Suppressor macrophage (primary cell): Measurements from ENCODE around the gene HOXA10.

ENCODE experiments used
- DNase-seq, 4 experiments: peaks; one replicate each; pipeline ENCODE4 v3.0.0-alpha.2; 2020 to 2022

The HOXA10 gene

GRCh38 chr7:27165996-27166530, 8.1 kb downstream of the HOXA10 start:
- peak in 1 of 4 experiments; percentile 32 for DNase-seq

DNA sequence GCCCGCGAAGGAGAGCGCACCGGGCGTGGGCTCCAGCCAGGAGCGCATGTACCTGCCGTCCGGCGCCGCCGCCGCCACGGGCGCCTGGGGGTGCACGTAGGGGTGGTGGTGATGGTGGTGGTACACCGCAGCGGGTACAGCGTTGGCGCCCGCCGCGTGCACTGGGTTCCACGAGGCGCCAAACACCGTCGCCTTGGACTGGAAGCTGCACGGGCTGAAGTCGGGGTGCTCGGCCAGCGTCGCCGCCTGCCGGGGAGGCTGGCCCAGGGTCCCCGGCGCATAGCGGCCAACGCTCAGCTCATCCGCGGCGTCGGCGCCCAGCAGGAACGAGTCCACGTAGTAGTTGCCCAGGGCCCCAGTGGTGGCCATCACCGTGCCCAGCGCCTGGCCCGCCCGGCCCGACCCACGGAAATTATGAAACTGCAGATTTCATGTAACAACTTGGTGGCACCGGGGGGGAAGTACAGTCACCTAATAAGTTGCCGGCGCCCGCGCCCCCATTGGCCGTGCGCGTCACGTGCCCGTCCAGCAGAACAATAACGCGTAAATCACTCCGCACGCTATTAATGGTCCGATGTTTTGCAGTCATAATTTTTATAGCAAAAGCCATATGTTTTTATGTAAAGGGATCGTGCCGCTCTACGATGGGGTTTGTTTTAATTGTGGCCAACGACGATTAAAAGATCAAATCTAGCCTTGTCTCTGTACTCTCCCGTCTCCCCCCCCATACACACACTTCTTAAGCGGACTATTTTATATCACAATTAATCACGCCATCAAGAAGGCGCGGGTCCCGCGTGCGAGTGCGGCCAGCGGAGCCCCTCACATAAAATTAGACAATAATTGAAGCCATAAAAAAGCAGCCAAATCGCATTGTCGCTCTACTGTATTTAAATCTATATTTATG, 8.8 kb downstream of the HOXA10 start, which contains the start of gene HOXA9:
Gene HOXA9, minus strand, starts transcription at position 449 of the 907 bp plus-strand sequence. Its CDS starts 80 bp downstream, at position 369.
- peak; percentile 76 to 83 (median 80) for DNase-seq

GRCh38 chr7:27164367-27165088, 9.6 kb downstream of the HOXA10 start:
- peak in 2 of 4 experiments; percentile 58 to 59 for DNase-seq

GRCh38 chr7:27164045-27164366, 10.1 kb downstream of the HOXA10 start:
- no peak for DNase-seq

DNA sequence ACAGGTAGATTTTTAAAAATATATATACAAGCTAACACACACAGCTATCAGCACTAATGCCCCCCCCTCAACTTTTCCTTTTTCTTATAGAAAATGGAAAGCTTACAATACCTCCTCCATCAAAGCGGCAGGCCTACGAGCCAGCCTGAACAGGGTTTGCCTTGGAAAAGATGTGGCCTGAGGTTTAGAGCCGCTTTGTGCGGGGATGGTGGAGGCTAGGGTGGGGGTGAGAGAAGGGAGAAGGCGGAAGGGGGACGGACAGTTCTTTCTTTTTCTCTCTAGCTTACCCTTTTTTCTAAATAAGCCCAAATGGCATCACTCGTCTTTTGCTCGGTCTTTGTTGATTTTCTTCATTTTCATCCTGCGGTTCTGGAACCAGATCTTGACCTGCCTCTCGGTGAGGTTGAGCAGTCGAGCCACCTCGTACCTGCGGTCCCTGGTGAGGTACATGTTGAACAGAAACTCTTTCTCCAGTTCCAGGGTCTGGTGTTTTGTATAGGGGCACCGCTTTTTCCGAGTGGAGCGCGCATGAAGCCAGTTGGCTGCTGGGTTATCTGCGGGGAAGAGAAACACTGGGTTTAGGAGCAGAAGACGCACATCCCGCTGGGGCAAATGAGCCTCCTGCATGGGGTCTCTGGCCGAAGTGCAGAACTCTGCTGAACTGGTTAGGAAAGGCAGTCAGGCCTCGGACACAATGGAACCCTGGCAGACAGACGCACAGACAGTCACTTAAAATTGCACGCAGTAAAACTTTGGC, 10.7 kb downstream of the HOXA10 start:
- no peak for DNase-seq

DNA sequence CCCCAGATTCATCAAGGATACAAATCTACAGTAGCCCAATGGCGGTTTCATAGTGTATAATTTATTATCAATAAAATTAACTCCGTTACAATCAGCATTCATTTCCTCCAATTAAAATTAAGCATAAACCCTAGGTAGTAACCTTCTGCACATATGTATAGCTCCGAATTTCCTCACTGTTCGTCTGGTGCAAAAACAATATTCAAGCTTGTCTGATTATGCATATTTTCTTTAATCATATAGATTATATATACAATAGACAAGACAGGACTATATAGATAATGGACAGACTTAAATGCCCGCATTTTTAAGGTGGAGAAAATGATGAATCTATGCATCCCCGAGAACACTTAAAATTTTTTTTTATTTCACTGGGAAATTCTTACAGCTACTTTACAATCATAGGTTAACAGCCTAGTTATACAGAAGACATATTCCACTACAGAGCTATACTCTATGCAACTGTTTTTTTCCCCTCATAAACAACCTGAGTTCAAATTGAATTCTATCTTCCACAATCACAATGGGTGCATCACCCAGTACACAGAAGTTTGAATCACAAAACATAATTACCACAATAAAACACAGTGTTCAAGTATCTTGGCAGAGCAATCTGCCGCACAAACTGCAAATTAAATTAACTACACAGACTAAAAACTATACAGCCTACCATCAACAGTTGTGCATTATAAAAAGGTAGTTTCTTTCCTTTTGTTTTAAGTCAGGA, 11.4 kb downstream of the HOXA10 start:
- no peak for DNase-seq

GRCh38 chr7:27161721-27162560, 12.2 kb downstream of the HOXA10 start:
- no peak for DNase-seq

- DNase-seq = peak; percentile 72 to 80 (median 78)
These were observed 12.9 kb downstream of the HOXA10 start for GRCh38 chr7:27161214-27161720.

DNA sequence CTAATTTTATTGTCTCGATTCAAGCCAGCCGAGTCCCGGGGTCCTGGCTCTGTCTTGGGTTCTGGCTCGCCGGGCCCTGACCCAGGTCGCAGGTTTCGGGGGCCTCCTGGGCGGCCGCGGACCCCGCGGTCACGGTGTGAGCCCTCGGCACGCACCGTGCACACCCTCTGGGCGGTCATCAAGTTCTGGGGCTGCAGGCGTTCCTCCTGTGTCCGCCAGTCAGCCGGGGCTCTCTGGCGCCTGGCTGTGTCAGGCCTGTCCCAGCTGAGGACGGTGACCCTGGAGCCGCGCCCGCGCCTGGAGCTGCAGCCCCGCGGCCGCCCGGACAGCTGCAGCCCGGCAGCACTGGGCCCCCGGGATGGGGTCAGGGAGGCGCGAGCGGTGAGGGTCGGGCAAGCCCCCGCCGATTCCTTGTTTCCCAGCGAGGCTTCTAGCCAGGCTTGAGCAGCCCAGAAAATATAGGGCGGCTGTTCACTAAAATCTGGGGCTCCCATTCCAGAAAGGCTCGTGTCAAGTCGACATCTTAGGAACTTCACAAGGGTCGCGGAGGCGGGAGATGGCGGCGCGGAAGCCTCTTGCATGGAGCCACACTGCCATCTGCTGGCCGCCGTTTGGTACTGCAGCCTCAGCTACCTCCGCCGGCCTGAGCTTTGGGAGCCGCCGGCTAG, 13.4 kb downstream of the HOXA10 start:
- DNase-seq = peak; percentile 87 to 94 (median 92)

GRCh38 chr7:27160145-27160545, 14.0 kb downstream of the HOXA10 start:
- DNase-seq = peak in 2 of 4 experiments; percentile 42 to 49

DNA sequence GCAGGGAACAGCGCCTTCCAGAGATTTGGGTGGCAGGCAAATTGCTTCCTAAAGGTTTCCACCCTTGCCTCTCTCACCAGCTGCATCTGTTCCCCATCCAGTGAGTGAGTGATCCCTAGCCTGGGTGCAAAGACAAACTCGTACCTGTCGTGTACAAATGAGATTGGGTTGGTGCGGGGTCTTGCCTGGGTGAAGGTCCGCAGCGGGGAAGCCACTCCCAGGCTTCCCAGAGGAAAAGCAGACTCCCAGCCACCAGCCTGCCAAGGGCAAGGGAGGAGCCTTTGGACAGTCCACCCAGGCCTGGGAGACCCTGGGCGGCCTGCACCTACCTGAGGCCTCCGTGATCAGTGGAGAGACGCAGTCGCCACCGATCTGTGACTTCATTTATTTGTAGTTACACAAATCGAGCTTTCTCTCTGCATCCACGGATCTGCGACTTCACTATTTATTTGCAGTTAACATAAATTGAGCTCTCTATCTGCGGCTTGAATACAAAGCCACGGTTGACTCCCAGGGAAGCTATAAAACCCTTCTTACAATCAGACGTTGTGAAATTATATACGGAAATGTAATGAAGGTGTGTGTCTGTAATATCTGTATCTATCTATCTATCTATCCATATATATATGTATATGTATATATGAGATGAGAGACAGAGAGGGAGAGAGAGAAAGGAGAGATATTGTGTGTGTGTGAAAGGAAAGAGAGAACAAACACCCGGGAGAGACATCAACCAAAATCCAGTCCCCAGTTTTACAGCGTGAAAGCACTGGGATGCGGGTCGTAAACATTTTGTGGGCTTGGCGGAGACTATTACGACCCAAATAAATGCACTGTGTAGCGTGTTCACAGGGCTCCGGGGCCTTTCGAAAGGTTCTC, 14.6 kb downstream of the HOXA10 start:
- peak in 1 of 4 experiments; percentile 15 for DNase-seq

DNA sequence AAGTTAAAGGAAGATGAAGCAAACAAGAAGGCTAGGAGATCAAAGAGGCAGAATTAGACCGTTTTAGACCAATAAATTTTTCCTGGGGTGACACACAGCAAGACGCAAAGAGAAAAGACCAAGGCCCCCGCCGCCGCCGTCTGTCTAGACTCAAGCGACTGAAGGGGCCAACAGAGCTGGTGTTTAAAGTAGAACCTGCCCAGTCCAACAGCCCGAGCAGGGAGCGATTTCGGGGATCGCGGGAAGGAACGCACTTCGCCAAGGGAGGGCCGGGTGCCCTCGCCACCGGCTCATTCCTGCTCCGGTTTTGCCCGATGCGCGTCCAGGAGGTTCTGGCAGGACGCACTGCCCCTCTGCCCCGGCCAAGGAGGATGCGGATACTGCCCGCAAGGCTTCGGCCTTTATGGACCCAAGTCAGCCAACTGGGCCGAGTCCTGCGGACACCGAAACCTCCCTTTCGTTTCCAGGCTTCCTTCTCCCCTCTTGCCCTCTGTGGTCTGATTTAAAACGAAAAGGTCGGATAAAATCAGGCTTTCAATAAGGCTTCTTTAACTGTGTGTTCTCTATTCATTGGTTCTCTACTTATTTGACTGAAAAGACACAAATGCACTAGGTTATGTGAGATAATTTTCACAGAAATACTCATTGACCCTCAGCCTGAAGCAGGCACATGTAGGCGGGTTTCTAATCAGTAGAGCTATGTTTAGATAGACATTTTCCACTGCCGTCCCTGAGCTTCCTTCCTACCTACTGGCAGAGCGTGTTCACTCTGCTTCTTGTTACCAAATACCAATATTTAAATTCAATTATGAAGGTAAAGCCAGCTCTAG, 15.5 kb downstream of the HOXA10 start:
- peak in 2 of 4 experiments; percentile 36 to 47 for DNase-seq

DNA sequence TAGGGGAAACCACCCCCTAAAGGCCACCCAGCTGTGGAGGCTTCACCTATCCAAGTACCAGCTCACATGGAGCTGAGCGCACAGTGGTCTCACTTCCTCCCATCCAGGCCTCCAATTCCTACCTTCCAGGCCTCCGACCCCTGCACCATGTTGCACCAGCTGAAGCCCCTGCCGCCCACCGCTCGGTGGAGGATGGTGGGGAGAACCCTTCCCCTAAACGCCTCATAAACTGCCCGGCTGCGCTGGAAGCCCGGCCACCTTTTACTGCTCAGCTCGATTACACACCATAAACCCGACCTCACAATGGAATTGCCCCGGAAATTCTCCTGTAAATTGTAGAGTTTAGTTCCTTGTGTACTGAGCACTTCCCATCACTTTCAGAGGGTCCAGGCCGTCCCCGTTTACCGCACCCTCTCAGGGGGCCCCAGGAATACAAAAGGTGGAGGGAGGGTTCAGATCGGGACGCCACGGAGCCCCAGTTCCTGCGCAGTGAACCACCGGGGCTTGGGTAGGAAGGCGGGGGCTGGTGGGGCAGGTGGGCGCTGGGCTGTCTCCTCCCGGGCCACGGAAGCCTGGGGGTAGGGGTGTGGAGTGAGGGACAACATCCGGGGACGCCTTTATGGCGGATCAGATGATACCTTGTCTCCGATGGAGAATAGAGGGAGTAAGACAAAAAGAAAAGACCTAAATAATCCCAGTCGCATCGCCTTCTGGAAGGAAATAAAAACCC, 16.3 kb downstream of the HOXA10 start:
- no peak for DNase-seq

- DNase-seq = peak in 1 of 4 experiments; percentile 18
These were observed 17.0 kb downstream of the HOXA10 start for GRCh38 chr7:27156916-27157701.

- peak in 1 of 4 experiments; percentile 24 for DNase-seq
These were observed 17.6 kb downstream of the HOXA10 start, which contains the start of gene HOXA7 for GRCh38 chr7:27156508-27156898. HOXA7 (minus strand) TSS chr7:27156675; CDS start chr7:27156545, 130 bp downstream.

GRCh38 chr7:27155816-27156507, 18.2 kb downstream of the HOXA10 start:
- DNase-seq = peak in 2 of 4 experiments; percentile 45 to 55
